ENCODE data around the gene GABRB1.

DNA sequence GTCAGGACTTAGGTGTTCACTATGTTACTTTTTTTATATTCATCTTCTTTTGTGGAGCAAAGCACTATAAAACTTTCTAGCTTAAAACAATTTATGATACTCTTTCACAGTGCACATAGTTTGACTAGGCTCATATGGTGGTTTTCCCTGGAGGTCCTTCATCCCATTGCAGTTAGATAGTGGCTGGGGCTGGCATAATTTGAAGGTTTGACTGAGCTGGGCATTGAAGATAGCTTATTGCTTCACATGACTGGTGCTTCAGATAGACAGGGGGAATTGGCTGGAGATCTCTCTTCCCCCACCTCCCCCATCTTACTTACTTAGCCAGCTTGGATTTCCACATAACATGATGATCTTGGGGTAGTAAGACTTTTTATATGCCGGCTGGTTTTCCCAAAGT is 31.0 kb upstream of the GABRB1 start:
- TF ChIP-seq, protein P1, sequence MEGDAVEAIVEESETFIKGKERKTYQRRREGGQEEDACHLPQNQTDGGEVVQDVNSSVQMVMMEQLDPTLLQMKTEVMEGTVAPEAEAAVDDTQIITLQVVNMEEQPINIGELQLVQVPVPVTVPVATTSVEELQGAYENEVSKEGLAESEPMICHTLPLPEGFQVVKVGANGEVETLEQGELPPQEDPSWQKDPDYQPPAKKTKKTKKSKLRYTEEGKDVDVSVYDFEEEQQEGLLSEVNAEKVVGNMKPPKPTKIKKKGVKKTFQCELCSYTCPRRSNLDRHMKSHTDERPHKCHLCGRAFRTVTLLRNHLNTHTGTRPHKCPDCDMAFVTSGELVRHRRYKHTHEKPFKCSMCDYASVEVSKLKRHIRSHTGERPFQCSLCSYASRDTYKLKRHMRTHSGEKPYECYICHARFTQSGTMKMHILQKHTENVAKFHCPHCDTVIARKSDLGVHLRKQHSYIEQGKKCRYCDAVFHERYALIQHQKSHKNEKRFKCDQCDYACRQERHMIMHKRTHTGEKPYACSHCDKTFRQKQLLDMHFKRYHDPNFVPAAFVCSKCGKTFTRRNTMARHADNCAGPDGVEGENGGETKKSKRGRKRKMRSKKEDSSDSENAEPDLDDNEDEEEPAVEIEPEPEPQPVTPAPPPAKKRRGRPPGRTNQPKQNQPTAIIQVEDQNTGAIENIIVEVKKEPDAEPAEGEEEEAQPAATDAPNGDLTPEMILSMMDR (IDR thresholded peaks at IDR 0.05): no peak
- TF ChIP-seq EZH2 (IDR thresholded peaks at IDR 0.05; ENCODE audit: borderline replicate concordance, insufficient read depth, low read depth, low read length, poor library complexity, severe bottlenecking): no peak

All from B cell (primary cell).